Mononuclear cell (primary cell): Measurements from ENCODE around the gene CDKN2A. TPM values are rescaled to one million over a fixed set of nuclear protein-coding genes. Genes with fewer than 3 reads are reported as not detected.
"Not testable (repeated sequence)": the region's sequence is repeated elsewhere in the genome, so short reads cannot be mapped to it uniquely, and the experiment has no call there.

ENCODE experiments used
- H3K27me3 ChIP-seq: 2 replicates; pipeline ENCODE4 v1.6.0; 2011; ENCODE audit warnings: low read length, control low read depth; ENCODE audit not compliant: insufficient read depth
- H3K4me1 ChIP-seq: 2 replicates; pipeline ENCODE4 v1.5.1; 2011; ENCODE audit warnings: mild to moderate bottlenecking, low read length, control low read depth; ENCODE audit not compliant: insufficient read depth
- H3K4me3 ChIP-seq: 2 replicates; pipeline ENCODE4 v1.5.1; 2011; ENCODE audit warnings: mild to moderate bottlenecking, low read length, moderate library complexity
- H3K9me3 ChIP-seq: 2 replicates; pipeline ENCODE4 v1.5.1; 2011; ENCODE audit warnings: low read depth, mild to moderate bottlenecking, control low read depth, low read length
- total RNA-seq: library from RNA; depleted of rRNA; stranded (reverse); fragments of >200 nt; gene quantifications from one replicate; pipeline ENCODE4 v1.2.3, GENCODE V29; 2012

Gene CDKN2A
- total RNA-seq, 1 donor, result 1.2 TPM

DNA sequence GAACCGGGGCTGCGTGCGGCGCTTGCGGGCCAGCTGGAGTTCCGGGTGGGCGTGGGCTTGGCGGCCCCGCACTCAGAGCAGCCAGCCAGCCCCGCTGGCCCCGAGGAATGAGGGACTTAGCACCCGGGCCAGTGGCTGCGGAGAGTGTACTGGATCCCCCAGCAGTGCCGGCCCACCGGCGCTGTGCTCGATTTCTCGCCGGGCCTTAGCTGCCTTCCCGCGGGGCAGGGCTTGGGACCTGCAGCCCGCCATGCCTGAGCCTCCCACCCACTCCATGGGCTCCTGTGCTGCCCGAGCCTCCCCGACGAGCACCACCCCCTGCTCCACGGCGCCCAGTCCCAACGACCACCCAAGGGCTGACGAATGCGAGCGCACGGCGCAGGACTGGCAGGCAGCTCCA, 34.9 kb downstream of the CDKN2A start:
- peaks cover 39% of the 10 kb centered on the region for H3K27me3 ChIP-seq

DNA sequence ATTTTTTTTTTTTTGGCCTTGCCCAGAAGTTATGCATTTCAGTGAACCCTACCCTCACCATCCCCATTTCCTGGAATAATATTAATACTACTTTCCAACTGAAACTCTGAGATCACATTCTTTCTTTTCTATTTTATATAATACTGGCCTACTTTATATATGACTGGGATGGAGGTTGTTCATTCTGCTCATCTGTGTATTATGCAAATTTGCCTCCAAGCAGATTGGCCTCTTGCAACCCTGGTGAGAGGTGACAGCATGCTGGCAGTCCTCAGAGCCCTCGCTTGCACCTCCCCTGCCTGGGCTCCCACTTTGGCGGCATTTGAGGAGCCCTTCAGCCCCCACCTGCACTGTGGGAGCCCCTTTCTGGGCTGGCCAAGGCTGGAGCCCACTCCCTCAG, 35.4 kb downstream of the CDKN2A start:
- H3K4me3 ChIP-seq, result no peak overlapping the region
- H3K4me1 ChIP-seq, result no peaks in the 10 kb centered on the region
- no peaks in the 10 kb centered on the region for H3K9me3 ChIP-seq
- H3K27me3 ChIP-seq, result peaks cover 34% of the 10 kb centered on the region

More for the DNA sequence above, 34.9 kb downstream of the CDKN2A start:
- not testable (repeated sequence) for H3K9me3 ChIP-seq, H3K4me3 ChIP-seq, H3K4me1 ChIP-seq

DNA sequence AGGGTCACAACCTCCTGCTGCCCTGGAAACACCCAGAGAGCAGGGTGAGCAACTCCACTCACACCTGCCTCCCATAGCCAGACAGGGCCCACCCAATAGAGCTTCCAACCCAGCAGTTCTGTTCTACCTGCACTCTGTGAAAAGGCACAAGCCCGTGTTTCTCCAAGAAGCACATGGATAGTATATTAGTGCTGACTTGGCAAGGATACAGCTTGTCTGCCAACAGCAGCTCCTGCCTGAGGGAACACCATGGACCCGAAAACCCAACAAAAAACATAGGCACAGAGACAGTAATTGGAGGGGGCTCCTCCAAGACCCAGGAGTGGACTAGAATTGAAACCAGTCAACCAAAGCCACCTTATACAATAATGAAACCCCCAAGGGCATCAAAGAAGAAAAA, 48.6 kb downstream of the CDKN2A start:
- Histone ChIP-seq H3K4me3 (no peak overlapping the region), H3K9me3 (no peaks in the 10 kb centered on the region), H3K27me3 (peaks cover 5% of the 10 kb centered on the region), H3K4me1 (no peaks in the 10 kb centered on the region)

DNA sequence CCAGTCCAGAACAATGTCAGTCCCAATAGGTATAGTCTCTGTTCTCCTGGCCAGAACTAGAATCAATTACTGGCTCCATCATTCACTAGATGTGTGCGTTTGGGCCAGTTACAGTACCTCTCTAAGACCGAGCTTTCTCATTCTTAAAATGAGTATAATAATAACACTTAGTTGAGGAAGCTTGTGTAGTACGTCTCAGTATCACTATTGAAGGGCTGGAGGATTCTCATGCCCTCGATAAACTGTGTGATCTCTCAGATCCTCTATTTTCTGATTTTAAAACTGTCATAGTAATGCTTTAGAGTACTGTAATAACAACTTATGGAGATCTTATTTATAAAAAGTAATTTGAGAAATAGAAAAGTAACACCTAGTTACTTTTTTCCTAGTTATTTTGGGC, 50.7 kb downstream of the CDKN2A start:
- Histone ChIP-seq H3K27me3 (peaks cover 5% of the 10 kb centered on the region), H3K9me3 (no peaks in the 10 kb centered on the region), H3K4me3 (no peak overlapping the region), H3K4me1 (no peaks in the 10 kb centered on the region)

DNA sequence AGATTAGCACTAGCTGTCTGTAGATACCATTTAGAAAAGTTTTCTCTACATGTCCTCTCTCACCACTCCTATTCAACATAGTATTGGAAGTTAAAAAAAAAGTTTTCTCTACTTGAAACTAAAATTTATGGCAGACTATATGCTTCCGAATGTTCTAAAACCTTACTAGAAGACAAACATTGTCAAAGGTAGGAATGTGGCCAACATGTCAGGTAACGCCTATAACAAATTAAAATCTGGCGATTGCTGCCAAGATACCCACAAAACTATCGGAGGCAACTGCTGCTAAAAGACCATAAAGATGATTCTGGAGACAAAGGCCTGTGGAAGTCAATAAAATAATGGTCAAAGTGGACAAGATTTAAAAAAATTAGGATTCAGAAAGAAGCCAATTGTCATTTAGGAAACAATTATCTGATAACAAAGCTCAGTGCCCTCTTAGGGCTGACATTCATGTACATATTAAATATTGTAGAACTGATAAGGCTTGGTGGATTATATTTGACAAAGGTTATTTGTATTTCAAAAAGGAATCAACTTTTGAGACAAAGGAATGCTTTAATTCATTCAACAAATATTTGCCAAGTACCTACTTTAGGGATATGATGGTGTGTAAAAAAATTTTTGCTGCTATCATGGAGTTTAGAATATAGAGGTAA, 52.7 kb downstream of the CDKN2A start:
- H3K4me1 ChIP-seq, result no peaks in the 10 kb centered on the region
- no peak overlapping the region for H3K4me3 ChIP-seq
- H3K27me3 ChIP-seq, result peaks cover 5% of the 10 kb centered on the region
- no peaks in the 10 kb centered on the region for H3K9me3 ChIP-seq

DNA sequence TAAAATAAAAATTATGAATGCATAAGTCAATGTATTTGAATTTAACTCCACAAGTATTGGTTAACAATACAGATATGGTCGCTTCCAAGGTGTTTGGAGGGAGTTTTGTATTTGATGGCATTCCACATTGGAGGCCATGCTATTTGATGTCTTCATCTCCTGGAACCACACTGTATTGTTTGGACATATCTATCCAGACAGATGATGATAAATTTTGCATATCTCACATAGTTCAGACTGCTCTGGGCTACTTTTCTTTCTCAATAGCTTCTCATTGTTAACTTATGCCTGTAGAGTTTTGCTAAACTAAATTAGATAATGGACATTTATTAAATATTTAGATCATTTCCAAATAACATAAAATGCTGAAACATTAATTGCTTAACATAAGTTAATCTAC, 58.0 kb downstream of the CDKN2A start:
- H3K27me3 ChIP-seq, result no peaks in the 10 kb centered on the region
- no peaks in the 10 kb centered on the region for H3K4me1 ChIP-seq
- no peaks in the 10 kb centered on the region for H3K9me3 ChIP-seq

DNA sequence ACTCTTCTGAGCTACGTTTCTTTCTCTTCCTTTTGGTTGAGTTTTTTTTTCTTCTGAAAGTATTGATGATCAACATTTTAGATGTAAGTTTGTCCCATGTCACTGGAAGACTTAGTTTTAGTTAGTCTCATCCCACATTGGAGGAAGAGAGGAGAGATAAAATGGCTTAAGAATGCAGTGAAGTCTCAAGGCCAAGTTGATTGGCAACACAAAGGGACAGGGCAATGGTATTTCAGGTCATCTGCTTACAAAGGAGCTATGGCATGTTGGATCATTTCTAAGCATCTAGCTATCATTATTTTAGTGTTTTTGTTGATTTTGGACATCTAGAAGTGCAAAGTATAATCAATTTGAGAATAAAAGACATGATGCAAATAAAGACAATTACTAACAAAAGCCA, 58.6 kb downstream of the CDKN2A start:
- no peak overlapping the region for H3K4me3 ChIP-seq
- no peaks in the 10 kb centered on the region for H3K9me3 ChIP-seq
- no peaks in the 10 kb centered on the region for H3K4me1 ChIP-seq
- no peaks in the 10 kb centered on the region for H3K27me3 ChIP-seq

More for the DNA sequence above, 58.0 kb downstream of the CDKN2A start:
- no peak overlapping the region for H3K4me3 ChIP-seq

DNA sequence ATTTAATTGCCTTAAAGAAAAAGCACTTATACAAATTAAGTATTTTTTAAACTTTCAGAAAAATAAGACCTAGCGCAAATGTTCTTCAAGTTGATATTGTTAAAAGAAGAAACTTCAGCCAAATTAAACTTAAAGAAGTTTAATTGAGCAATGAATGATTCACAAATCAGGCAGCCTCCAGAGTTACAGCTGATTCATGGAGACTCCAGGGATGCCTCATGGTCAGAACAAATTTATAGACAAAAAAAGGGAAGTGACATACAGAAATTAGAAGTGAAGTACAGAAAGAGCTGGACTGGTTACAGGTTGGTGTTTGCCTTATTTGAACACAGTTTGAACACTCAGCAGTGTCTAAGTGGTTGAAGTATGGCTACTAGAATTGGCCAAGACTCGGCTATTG, 60.3 kb downstream of the CDKN2A start:
- Histone ChIP-seq H3K4me1 (no peaks in the 10 kb centered on the region), H3K4me3 (no peak overlapping the region), H3K9me3 (no peaks in the 10 kb centered on the region), H3K27me3 (no peaks in the 10 kb centered on the region)

DNA sequence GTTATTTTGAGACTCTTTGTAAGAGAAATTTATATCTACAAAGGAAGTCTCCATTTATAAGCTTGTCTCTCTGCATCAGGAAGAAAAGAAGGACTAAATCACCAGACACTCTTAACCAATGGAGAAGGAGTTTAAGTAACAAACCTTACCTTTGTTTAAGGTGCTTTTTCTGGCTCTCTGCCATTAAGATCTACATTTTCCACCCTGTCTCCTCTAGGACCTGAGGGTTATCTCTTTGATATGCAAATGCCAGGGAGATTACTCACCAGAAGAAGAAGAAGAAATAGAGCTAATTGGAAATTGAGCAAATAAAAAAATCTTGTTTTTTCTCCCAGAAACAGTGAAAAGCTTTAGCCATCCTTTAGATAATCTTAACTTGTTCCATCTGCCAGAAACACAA, 60.9 kb downstream of the CDKN2A start:
- Histone ChIP-seq H3K4me3 (no peak overlapping the region), H3K4me1 (no peaks in the 10 kb centered on the region), H3K9me3 (no peaks in the 10 kb centered on the region), H3K27me3 (no peaks in the 10 kb centered on the region)

DNA sequence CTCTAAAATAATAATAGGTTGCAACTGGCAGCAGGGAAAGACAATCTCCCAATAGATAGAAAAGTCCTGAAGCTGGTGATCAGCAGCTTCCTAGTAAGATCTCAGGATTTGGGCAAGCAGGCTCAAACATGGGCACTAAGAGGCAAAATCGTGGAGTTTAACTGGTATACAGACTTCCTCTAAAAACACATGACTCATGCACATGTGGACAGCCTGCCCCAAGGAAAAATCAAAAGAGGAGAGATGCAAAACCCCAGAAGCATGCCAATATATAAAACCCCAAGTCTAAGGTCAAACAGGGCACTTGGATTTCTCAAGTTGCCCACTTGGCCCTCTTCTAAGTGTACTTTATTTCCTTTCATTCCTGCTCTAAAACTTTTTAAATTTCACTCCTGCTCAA, 62.8 kb downstream of the CDKN2A start:
- H3K9me3 ChIP-seq, result no peaks in the 10 kb centered on the region
- no peaks in the 10 kb centered on the region for H3K4me1 ChIP-seq
- H3K27me3 ChIP-seq, result no peaks in the 10 kb centered on the region
- H3K4me3 ChIP-seq, result no peak overlapping the region

DNA sequence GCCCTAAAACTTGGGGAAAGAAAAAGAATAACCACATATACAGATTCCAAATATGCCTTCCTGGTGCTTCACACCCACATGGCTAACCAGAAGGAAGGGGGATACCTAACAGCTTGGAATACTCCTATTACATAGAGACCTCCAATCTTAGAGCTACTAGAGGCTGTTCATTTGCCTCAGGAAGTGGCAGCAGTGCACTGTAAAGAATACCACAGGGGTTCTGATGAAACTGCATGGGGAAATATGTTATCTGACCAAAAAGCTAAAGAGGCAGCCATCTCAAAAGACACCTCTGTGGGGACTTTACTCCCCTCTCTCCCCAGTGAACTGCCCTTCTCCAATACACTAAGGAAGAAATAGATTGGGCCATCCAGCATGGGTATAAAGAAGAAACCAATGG, 66.4 kb downstream of the CDKN2A start:
- Histone ChIP-seq H3K9me3 (no peaks in the 10 kb centered on the region), H3K4me3 (no peak overlapping the region), H3K27me3 (no peaks in the 10 kb centered on the region), H3K4me1 (no peaks in the 10 kb centered on the region)

DNA sequence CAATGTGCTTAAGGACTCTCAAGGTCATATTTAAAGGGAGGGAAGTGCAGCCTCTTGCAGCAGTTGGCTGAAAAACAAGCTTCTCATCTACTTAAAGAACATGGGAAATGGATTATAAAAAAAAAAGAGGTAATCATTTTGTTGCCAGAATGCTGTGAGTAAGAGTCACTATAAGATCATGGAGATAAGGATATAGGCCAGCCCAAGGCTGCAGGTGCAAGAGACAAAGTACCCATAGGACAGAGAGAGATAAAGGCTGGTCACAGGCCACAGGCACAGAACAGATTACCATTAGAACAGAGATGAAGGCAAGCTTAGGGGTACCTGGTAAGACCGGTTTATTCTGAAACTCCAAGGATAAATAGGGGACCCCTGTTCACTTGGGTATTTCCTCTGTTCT, 70.5 kb downstream of the CDKN2A start:
- Histone ChIP-seq H3K4me1 (peaks cover 4% of the 10 kb centered on the region), H3K4me3 (no peak overlapping the region), H3K27me3 (no peaks in the 10 kb centered on the region), H3K9me3 (no peaks in the 10 kb centered on the region)

DNA sequence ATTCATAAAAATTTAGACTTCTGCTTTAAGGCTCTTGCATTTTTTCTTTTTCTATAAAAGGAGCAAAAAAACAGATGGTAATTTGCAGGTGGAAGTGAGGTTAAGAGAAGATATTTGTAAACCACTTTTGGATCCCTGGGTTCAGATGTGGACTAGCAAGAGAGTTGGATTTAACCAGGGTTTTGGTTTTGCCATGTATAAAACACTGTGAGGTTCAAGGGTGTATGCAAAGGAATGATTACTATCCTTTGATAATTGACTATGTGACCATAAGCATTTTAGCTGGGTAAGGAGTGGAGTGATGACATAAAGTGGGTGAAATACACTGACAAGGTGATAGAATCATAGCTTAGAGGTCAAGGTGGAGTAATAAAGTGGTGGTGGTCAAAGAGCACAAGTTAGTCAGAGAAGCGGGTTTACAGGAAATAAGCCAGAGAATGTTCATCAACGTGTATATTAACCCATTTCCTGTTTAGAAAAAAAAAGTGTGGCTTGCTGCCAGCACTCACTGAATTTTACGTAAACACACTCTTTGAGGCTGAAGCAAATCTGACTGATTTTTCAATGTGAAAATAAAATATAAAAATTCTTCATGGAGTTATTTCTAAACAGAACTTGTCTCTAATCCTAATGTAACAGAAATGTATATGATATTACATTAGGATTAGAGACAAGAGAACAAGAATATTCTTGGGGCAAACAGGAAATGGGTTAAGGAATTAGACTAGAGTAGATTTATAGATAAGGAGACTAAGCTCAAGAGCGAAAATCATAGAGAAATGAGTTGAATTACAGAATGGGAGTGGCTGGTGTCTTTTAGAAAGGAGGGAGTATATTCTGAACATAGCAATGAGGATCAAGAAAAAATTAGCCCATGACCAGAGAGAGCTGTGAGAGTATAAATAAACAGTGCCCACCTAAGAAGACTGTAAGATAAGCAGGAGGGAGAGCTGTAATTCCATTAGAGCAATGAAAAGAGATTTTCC, 74.5 kb downstream of the CDKN2A start:
- Histone ChIP-seq H3K27me3 (no peaks in the 10 kb centered on the region), H3K9me3 (no peaks in the 10 kb centered on the region), H3K4me1 (peaks cover 4% of the 10 kb centered on the region), H3K4me3 (no peak overlapping the region)
